GM12891 (cell line): ENCODE results near the gene FOXF2.

ENCODE experiments used
- POLR2A ChIP-seq: IDR thresholded peaks from 2 replicates; pipeline ENCODE4 v1.6.1; 2011; ENCODE audit warnings: low read depth, low read length, control low read depth
- POLR2AphosphoS5 ChIP-seq: IDR thresholded peaks from 2 replicates; pipeline ENCODE4 v1.6.1; 2011; ENCODE audit warnings: low read depth, low read length, control low read depth
- POU2F2 ChIP-seq: IDR thresholded peaks from 2 replicates; pipeline ENCODE4 v1.6.1; 2011; ENCODE audit warnings: low read depth, mild to moderate bottlenecking, control low read depth, low read length, moderate library complexity
- SPI1 ChIP-seq: IDR thresholded peaks from 2 replicates; pipeline ENCODE4 v1.6.1; 2011; ENCODE audit warnings: low read depth, low read length, control low read depth
- TAF1 ChIP-seq: IDR thresholded peaks from 2 replicates; pipeline ENCODE4 v1.6.1; 2011; ENCODE audit warnings: low read depth, low read length, control low read depth

DNA sequence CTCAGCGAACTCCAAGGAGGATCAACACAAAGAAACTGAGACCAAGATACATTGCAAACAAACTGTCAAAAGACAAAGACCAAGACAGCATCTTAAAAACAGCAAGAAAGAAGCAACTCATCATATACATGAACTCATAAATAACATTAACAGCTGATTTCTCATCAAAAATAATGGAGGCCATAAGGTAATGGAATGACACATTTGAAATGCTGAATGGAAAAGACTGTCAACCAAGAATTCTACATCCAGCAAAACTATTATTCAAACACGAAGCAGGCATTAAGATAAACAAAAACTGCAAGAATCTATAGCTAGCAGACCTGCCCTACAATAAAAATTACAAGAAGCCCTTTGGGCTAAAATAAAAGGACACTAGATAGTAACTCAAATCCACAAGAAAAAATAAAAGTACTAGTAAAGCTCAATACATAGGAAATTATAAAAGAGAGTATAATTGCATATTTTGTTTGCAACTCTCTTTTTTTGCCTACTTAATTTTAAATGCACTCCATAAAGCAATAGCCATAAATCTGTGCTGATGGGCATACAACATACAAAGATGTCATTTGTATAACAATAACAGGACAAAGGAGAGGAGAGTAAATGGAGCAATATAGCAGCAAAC, 37.9 kb upstream of the FOXF2 start:
- no peak for TF ChIP-seq POLR2AphosphoS5
- TF ChIP-seq TAF1 = no peak
- no peak for TF ChIP-seq POLR2A
- no peak for TF ChIP-seq POU2F2
- no peak for TF ChIP-seq SPI1
